IMR-90 (cell line): Measurements from ENCODE around the gene OTULINL. TPM values are rescaled to one million over a fixed set of nuclear protein-coding genes. Genes with fewer than 3 reads are reported as not detected.

Experiments used
- polyA plus RNA-seq, 3 experiments: library from polyadenylated mRNA; depleted of rRNA; stranded (reverse); fragments of >200 nt; gene quantifications; 2 replicates each; pipeline ENCODE4 v1.2.3, GENCODE V29; 2012; ENCODE audit warnings: low replicate concordance in 1 of 3
- total RNA-seq: library from RNA; depleted of rRNA; stranded (reverse); fragments of >200 nt; gene quantifications from 2 replicates; pipeline ENCODE4 v1.2.3, GENCODE V29; 2012; rRNA removed

OTULINL gene
- total and polyA plus RNA-seq, 2 of the 4 experiments (the other 2 are of a cell fraction): 0.09 to 0.18 TPM

Other genes with a start within 250 kb of the OTULINL start
- 19.5 and 20.3 TPM in 2 replicates for gene OTULIN, start 82.9 kb downstream of the OTULINL start, total RNA-seq
- gene OTULIN, start 82.9 kb downstream of the OTULINL start, polyA plus RNA-seq (2012; rRNA removed): 5.9 and 6.9 TPM in 2 replicates